GM18499 (cell line): ENCODE results near the gene ANTXRL.
"Not testable (repeated sequence)": the region's sequence is repeated elsewhere in the genome, so short reads cannot be mapped to it uniquely, and the experiment has no call there.

Source experiments
- ATAC-seq: cut with Tn5 transposase; IDR thresholded peaks from one replicate; pipeline ENCODE4 v1.9.1; 2021; ENCODE audit warnings: moderate number of reproducible peaks; ENCODE audit not compliant: insufficient read depth, unreplicated experiment

ANTXRL gene

DNA sequence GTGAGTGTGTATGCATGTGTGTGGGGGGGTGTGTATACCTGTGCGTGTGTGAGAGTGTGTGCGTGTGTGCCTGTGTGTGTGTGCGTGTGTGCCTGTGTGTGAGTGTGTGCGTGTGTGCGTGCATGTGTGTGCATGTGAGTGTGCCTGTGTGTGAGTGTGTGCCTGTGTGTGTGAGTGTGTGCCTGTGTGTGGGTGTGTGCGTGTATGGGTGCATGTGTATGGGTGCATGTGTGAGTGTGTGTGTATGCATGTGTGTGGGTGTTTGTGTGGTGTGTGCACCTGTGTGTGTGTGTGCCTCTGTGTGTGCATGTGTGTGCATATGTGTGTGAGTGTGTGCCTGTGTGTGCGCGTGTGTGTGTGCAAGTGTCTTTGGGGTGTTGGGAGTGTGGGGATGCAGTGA, 6.4 kb downstream of the ANTXRL start:
- ATAC-seq, result no peak

DNA sequence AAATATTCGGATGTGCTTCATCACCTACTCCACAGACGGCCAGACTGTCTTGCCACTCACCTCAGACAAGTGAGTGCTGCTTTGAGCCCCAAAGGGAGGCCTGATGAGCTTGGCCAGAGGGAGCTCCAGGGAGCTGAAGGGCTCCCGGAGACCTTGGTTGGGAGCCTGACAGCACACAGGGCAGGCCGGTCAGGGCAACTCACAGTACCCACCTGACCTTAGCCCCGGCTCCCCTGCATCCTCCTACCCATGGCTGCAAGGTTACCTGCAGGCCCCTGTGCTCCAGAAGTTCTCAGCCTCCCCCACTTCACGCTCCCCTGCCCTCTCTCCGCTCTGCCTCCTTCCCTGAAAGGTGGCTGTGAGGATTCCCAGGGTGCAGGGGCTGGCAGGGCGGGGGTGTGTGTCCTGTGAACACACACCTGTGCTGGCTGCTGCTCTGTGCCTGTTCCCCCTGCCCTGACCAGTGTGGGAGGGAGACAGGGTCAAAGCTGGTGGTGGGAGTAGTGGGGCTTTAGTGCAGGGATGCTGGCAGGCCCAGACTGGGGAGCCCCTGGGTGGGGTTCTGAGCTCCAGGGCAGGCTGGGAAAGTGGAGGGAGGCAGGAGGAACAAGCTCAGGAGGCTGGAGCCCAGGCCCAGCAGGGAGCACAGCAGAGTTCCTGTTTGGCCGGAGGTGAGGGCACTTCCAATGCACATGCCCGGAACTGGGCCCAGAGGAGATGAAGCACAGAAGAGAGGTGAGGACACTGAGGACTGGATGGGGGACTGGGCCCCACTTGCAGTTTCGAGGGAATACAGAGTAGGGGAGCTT, 7.2 kb downstream of the ANTXRL start:
- ATAC-seq, result no peak

DNA sequence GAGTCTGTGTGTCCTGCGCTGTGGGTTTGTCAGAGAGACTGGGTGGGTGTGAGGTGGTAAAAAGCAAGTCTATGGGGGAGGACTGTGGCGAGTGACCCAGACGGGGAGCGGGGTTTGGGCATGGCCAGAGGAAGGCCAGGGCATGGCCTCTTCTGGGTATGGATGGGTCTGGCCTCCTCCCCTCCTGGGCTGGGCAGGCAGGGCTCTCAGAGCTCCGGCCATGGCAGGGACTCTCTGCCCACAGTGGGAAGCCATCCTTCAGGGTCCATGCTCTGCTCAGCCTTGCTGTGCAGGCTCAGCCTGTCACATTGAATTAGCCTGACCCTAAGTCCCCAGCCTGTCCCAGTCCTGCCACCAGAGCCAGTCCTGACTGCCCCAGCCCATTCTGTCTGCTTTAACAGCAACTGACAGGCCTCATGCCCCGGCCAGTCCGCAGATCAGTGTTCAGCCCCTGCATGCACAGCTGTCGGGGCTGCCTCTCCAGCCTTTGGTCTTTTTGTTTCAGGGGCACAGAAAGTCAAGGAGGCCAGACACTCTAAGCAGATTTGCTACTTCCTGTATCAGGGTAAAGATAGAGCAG, 7.9 kb downstream of the ANTXRL start:
- no peak for ATAC-seq

DNA sequence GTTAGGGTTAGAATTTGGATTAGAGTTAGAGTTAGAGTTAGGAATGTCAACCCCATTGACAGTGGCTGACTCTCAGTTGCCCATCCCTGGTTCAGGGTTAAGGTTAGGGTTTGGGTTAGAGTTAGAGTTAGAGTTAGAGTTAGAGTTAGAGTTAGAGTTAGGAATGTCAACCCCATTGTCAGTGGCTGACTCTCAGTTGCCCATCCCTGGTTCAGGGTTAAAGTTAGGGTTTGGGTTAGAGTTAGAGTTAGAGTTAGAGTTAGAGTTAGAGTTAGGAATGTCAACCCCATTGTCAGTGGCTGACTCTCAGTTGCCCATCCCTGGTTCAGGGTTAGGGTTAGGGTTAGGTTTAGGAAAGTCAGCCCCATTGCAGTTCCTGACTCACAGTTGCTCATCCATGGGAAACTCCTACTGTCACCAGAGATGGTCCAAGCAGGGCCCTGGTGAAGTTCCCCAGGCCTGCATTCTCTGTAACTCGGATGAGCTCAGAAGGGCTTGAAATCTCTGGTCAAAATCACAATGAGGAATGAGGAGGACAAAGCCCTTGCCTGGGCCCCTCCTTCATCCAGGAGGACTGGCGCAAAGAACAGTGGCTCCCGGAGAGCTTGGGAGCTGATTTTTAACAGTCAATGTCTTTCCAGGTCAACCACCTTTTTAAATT, 8.7 kb downstream of the ANTXRL start:
- ATAC-seq, result not testable (repeated sequence)

DNA sequence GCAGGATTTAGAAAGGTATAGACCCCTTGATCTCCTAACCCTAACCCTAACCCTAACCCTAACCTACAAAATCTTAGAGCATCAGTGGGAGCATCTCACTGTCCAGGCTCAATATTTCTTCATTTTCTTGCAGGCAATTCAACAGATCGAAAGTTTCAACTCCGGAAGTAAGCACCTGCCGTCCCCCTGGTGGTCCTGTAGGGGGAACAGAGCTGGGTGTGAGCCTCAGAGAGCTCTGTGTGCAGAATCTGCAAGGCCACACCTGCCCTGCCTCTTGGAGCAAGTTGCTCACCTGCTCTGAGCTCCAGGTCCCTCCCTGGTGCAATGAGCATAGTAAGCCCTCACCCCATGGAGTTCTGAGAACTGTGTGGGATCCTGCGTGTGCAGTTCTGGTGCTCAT, 9.3 kb downstream of the ANTXRL start:
- ATAC-seq, result not testable (repeated sequence)

DNA sequence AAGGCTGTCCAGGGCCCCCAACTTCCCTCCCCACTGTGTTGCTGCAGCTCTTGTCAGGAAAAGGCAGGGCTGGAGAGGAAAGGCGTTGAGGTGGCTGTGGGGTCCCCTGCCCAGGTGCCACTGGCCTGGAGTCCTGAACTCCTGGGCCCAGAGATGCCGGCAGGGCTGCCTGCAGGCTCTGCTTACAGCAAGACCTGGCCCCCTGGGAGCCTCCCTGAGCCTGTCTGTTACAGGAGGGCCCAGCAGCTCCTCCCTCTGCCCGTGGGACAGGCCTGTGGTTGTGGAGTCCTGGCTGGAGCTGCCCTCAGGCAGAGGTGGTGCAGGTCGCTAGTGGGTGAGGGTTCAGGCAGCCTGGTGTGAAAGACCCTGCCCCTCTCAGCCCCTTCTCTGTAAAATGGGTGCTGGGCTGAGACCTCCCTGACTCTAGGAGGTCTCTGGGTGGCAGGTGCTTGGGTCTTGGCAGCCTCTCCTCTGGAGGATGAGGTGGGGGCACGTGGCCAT, 9.9 kb downstream of the ANTXRL start:
- ATAC-seq, result no peak

DNA sequence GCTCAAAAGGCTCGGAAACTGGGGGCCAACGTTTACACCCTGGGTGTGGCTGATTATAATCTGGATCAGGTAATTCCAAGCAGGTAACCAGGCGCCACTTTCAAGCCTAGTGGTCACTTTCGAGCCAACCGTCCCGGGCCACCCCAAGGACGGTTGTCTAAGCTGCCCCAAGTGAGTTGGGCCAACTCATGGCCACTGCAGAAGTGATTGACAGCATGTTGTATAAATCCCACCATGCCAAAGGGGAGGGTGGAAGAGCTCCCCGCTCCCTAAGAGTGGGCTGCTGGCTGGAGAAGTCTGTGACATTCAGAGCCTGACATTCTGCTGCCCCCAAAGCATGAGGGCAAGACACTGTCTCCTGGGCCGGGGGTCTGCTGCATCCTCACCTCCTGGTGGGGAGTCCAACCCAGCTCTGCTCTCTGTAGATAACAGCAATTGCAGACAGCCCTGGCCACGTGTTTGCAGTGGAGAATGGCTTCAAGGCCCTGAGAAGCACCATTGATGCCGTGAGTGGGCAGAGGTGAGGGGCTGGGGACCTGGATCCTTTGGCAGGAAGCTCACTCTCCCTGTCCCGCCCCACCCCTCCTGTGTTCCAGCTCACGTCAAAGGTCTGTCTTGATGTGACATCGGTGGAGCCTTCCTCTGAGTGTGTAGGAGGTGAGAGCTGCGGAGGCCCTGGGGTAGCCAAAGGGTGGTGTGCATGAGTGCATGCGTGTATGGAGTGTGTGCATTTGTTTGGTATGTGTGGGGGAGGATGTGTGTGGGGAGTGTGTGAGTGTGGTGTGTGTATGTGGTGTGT, 10.8 kb downstream of the ANTXRL start:
- no peak for ATAC-seq

DNA sequence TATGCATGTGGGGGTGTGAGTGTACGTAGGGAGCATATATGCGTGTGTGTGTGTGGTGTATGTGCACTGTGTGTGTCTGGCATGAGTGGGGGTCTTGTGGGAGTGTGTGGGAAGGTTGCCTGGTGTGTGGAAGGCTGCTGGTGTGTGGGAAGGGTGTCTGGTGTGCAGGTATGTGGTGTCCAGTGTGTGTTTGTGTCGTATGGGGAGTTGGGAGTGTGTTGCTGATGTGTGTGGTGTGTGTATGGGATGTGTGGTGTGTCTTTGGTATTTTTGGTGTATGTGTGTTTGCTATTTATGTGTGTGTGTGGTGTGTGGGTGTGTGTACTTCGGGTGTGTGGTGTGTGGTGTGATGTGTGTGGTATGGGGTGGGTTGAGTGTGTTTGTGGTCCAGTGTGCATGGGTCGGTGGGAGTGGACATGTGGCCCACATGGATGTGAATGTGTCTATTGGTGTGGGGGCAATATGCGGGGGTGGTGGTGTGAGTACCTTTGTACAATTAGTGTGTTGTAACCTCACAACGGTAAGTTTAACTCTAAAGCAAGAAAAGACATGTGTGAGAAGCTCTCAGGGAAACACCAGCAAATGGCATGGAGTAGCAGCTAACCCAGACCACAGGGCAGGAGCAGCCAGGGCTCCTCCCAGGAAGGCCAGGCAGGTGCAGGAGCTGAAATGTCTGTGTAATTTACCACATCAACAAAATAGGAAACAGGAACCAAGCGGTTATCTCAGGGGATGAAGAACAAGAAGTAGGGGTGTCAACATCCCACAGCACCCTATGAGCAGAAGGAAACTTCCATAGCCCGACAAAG, 11.9 kb downstream of the ANTXRL start:
- no peak for ATAC-seq

DNA sequence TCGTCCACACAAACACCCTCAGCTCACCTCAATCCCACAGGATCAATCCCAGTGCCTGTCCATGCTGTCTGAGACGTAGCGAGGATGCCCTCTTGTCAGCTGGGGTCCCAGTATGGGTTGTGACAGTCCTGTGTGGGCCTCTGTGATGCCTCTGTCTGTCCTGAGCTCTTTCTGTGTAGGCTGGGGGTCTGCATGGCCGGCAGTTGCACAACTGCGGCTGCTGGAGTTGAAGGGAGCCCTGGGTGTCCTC, 12.4 kb downstream of the ANTXRL start:
- no peak for ATAC-seq

DNA sequence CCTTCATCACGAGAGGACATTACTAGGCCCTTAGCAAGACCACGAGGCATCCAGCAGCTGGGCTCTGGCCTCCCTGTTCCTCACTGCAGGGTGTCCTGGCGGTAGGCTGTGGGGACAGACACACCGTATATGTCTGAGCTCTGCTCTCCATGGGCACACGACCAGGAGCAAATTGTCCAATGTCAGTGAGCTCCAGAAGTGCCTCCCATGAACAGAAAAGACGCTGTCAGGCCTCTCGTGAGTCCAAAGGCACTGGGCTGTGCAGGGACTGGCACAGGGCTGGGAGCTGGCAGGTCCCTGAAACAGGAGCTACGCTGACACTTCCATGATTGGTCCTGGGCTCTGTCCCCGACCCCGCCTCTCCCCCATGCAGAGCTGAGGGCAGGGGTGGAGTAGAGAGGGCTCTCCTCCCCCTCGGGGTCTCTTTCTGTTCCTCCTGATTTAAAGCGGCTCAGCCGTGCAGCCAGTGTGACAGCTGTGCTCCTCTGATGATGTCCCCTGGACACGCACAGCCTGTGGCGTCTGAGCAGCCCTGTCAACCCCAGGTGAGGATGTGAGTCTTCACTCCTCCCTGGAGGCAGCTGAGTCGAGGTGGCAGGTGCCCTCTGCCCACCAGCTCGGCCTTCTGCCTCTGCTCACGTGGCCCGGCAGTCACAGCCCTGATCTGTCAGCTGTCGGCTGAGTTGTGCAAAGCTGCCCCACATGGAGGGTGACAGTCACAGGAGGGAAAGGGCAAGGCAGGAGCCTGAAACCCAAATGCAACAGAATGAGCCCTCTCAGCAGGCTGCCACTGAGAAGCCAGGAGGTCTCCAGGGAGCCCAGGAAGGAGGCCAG, 13.0 kb downstream of the ANTXRL start:
- ATAC-seq, result no peak

DNA sequence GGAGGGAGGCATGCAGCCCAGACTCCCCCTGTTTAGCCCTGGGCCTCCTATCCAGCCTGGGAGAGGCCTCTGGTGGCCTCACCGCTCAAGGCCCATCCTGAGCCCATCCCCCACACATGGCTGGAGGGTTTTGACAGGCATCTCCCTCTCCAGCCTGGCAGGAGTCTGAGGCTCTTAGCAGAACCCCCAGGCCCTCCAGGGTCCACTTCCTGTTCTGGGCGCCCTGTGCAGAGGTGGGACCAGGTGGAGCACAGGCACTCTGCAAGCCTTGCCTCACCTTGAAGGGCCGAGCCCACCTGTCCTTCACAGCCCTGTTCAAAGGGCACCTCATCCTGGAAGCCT, 13.5 kb downstream of the ANTXRL start:
- not testable (repeated sequence) for ATAC-seq

DNA sequence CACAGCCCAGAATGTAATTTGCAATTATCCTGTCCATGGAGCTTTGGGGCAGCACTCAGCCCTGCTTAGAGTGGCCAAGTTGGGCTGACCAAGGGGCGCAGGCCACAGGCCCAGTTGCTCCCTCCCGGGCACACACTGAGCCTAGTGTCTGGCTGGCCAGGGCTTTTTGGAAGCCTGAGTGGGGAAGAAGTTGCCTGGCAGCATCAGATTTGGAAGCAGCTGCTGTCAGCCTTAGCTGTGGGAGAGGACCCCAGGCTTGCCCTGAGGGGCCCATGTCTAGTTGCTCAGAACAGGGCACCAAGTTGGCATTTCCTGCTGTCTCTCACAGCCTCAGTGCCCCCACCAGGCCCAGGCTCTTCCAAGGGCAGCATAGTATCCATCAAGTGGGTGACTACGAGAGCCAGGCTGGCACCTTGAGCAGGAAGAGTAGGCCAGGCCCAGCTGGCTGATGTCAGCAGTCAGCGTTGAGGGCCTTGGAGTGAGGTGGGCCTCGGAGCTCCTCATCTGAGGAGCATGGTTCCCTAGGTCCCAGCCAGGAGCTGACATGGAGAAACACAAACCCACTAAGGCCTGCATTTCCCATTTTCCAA, 14.4 kb downstream of the ANTXRL start:
- ATAC-seq, result no peak

DNA sequence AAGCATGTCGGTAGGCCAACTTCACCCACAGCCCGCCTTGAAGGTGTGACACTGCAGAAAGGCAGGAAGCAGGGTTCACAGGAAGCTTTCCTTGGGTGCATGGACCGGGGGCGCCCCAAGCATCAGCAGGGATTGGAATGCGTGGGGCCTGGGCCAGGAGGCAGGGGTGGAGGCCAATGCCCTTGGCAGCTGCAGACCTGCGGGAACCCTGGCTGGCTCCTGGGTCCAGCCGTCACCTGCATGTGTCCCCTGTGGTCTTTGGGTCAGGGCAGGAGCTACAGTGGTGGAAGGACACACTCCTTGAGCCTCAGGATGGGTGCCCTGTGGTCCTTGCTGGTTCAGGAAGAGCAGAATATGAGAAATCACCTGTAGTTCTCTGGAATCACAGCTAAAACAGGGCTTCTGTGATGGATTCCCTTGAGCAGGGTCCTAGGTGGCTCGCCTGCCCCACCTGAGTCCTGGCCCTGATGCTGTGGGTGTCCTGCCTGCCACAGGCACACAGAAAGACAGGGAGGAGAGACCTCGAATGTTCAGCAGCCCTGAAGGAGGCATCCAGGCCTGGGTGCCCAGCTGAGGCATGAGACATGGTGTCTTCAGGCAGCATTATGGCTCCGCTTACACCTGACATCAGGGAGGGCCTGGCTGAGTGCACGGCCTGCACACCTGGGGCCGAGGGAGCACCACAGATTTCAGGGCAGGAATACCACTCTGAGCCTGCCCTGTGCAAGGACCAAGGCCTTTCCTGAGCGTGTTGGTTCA, 15.1 kb downstream of the ANTXRL start:
- ATAC-seq, result no peak

DNA sequence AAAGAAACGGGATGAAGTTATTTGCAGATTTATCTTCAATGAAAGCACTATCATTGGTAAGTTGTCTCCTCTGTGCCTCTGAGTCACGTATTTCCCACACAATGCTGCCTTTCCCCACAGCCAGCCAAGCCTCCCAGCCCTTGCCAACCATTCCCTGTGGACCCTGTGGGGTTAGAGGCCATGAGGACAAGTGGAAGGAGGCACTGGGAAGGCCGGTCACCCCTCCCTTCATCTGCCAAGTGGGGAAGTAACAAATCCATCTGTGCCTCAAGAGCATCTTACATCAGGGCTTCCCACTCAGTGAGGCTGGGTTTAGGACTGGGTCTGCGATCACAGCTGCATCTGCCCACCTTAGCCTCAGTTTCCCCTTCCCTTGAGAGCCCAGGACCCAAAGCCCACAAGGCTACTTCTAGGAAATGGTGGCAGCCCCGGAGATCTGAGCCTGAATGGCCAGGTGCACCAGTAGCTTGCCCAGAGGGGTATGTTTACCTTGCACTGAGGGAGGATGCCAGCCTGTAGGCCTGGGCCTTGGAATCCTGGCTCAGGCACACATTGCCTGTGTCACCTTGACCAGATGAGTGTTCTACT, 16.1 kb downstream of the ANTXRL start:
- ATAC-seq, result not testable (repeated sequence)

DNA sequence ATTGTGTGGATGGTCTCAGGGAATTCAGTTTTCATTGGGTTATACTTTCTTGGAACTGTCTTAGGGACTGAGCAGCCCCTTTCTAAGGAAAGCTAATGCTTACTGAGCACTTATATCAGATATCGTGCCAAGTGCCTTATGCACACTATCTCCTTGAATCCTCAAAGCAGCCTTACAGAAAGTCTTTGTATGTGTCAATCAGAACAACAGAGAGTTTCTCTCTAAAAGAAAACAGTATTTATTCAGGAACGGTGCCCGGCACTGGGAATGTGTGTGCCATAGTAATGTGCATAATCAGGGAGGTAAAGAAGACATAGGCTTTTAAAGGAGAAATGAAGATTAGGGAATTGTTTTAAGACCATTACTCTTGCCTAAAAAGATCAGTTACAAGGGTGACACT, 17.3 kb downstream of the ANTXRL start:
- no peak for ATAC-seq

DNA sequence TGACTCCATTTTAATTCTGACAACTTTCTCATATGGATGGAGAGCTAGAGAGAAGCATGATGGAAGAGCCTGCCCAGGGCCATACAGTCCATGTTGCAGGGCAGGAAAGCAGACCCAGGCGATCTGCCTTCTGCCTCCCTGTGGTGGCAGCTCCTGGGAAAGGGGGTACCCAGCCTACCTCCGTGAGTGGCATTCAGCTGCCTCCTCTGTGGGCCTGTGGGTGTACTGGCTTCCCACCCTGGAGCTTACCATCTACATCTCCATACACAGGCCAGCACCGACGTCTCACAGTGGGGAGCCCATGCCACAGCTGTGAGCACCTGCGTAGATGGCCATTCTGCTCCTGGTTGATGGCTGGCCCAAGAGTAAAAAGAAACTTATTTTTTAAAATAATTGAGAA, 17.9 kb downstream of the ANTXRL start:
- ATAC-seq, result not testable (repeated sequence)

DNA sequence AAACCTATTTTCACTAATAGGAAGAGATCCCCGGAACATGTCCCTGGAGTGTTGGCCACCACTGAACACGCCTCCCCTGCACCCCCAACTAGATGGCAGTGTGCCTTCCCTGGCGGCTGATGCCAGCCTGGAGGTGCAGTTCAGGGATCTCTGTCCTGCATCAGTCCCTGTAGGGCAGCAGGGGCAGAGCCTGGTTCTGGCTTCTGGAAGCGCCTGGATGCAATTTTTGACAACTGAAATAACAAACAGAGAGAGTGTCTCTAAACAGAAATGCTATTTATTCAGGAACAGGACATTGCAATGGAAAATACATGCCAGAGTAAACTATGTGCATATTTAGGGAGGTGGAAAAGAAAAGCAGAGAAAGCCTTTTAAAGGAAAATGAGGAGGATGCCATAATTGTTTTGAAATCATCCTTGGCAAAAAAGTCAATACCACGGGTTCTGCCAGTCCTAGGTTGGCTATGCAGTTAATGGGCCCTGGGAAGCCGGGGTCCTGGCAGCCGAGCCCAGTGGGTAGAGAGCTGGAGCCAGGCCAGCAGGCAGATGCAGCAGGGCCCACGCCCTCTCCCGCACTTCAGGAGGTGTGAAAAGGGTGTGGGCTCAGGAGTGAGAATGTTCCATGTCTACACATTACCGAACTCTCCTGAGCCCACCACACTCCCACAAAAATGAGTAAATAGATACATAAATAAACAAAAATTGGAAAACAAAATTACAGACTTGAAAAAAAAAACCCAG, 18.5 kb downstream of the ANTXRL start:
- ATAC-seq, result no peak
